Fibroblast of skin of abdomen (primary cell): Measurements from ENCODE around the gene FOXO4.

Experiments used
- DNase-seq: peaks from one replicate; pipeline ENCODE4 v3.0.0-alpha.2; 2013

Gene FOXO4

DNA sequence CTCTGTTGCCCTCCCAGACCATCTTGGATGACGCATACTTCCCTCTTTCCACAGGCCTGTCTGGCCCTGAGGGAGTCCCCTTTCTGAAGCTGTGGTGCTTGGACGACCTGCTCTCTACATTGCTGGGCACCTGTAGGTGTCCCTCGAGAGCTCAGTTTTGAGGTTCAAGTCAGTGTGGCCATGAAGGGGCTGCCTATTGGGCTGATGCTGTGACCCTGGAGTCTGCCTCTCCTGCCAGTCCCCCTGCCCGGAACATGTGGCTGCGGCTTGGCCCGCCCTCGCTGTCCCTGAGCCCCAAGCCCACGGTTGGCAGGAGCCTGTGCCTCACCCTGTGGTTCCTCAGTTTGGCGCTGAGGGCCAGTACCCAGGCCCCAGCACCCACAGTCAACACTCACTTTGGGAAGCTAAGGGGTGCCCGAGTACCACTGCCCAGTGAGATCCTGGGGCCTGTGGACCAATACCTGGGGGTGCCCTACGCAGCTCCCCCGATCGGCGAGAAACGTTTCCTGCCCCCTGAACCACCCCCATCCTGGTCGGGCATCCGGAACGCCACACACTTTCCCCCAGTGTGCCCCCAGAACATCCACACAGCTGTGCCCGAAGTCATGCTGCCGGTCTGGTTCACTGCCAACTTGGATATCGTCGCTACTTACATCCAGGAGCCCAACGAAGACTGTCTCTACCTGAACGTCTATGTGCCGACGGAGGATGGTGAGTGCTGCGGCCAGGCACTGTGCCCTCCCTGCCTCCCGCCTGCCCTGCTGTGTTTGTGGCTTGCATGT is 52.0 kb downstream of the FOXO4 start:
- DNase-seq = no peak

DNA sequence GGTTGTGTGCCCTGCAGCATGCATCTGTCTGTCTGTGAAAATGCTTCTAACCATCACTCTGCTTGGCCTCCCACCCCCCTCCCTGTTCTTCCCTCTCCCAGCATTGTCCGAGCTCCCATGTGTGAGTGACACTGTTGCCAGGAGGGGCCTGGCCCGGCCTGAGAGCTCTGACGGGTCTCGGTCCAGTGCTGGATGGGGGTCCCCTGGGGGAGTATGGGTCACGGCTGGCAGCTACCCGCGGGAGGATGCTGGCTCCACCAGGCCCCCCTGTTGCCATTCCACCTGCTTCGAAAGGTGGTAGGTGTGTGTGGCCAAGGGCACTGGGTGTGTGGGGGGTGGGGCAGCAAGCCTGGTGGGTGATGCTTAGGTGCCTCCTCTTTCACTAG is 52.6 kb downstream of the FOXO4 start:
- no peak for DNase-seq

DNA sequence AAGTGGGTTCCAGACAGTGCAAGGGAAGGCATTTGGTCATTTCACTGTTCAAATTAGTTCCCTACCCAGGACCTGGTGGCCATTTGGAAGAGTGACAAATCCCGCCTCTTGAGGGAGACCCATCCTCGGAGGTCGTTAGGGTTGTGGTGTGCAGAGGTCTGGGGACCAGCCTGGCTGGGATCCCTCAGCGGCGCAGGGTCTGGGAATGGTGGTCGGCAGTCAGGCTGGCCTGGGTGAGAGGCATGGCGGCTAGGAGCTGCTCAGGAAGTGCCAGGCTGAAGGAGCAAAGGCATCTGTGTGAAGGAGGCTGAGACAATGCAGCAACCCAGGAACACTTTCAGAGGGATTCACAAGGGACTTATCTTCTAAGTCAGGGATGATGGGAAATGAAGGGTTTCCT is 55.7 kb downstream of the FOXO4 start:
- DNase-seq = no peak
